Measurements from ENCODE around the gene HIVEP1.

HIVEP1 gene

GRCh38 chr6:12066297-12066696 is 54.2 kb downstream of the HIVEP1 start:
- Mint-ChIP-seq H3K9me3 (no peaks in the 10 kb centered on the region), H3K4me3 (no peak overlapping the region), H3K4me1 (peaks cover 13% of the 10 kb centered on the region), H3K27me3 (ENCODE audit: low read depth, poor library complexity) (no peaks in the 10 kb centered on the region), H3K27ac (no peak overlapping the region), H3K36me3 (ENCODE audit: low read depth) (no peaks in the 10 kb centered on the region)
- TF ChIP-seq, protein P1, sequence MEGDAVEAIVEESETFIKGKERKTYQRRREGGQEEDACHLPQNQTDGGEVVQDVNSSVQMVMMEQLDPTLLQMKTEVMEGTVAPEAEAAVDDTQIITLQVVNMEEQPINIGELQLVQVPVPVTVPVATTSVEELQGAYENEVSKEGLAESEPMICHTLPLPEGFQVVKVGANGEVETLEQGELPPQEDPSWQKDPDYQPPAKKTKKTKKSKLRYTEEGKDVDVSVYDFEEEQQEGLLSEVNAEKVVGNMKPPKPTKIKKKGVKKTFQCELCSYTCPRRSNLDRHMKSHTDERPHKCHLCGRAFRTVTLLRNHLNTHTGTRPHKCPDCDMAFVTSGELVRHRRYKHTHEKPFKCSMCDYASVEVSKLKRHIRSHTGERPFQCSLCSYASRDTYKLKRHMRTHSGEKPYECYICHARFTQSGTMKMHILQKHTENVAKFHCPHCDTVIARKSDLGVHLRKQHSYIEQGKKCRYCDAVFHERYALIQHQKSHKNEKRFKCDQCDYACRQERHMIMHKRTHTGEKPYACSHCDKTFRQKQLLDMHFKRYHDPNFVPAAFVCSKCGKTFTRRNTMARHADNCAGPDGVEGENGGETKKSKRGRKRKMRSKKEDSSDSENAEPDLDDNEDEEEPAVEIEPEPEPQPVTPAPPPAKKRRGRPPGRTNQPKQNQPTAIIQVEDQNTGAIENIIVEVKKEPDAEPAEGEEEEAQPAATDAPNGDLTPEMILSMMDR (IDR thresholded peaks at IDR 0.05) = no peak
- no peak for DNase-seq

GRCh38 chr6:12068899-12069557 is 56.9 kb downstream of the HIVEP1 start:
- Mint-ChIP-seq H3K36me3 (ENCODE audit: low read depth) (no peaks in the 10 kb centered on the region), H3K4me1 (peaks cover 13% of the 10 kb centered on the region), H3K9me3 (no peaks in the 10 kb centered on the region), H3K27me3 (ENCODE audit: low read depth, poor library complexity) (peaks cover 2% of the 10 kb centered on the region), H3K4me3 (no peak overlapping the region), H3K27ac (no peak overlapping the region)
- TF ChIP-seq, protein P1 (IDR thresholded peaks at IDR 0.05) = no peak
- no peak for DNase-seq

- peaks cover 12% of the 10 kb centered on the region for H3K4me1 Mint-ChIP-seq
- no peak for DNase-seq
- H3K9me3 Mint-ChIP-seq = no peaks in the 10 kb centered on the region
- no peaks in the 10 kb centered on the region for H3K36me3 Mint-ChIP-seq (ENCODE audit: low read depth)
- TF ChIP-seq, protein P1 (IDR thresholded peaks at IDR 0.05) = no peak
- peaks cover 2% of the 10 kb centered on the region for H3K27me3 Mint-ChIP-seq (ENCODE audit: low read depth, poor library complexity)
- H3K27ac Mint-ChIP-seq = no peak overlapping the region
- H3K4me3 Mint-ChIP-seq = no peak overlapping the region
Observed at GRCh38 chr6:12069891-12070529, 57.9 kb downstream of the HIVEP1 start.

- no peaks in the 10 kb centered on the region for H3K9me3 Mint-ChIP-seq
- peaks cover 13% of the 10 kb centered on the region for H3K4me1 Mint-ChIP-seq
- H3K27me3 Mint-ChIP-seq (ENCODE audit: low read depth, poor library complexity) = peaks cover 2% of the 10 kb centered on the region
- H3K4me3 Mint-ChIP-seq = no peak overlapping the region
- no peak for DNase-seq
- peaks cover under 1% of the 10 kb centered on the region for H3K36me3 Mint-ChIP-seq (ENCODE audit: low read depth)
- TF ChIP-seq, protein P1 (IDR thresholded peaks at IDR 0.05) = no peak
- H3K27ac Mint-ChIP-seq = peak overlapping the region; percentile 6
Observed at GRCh38 chr6:12071064-12071615, 59.0 kb downstream of the HIVEP1 start.

DNA sequence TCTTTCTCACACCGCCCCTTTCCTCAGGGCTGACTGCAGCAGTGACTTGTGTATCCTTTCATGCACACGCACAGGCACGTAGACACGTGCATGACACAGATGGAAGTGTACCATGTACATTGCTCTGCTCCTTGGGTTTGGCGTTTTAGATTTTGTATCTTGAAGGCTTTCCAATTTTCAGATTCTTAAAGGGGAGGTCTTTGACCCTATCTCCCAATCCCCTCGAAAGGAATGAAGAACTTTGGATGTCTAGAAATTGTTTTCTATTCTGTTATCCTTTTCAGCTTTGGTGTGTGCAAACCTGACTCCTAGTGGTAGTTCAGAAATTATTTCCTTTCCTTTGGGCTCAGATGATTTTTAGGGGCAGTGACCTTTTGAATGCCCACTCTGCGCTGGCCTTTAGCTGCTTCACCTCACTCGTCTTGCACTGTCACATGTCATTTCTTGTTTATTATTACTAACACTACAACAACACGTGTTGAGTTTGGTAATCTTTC is 63.0 kb downstream of the HIVEP1 start:
- no peak for DNase-seq
- H3K27ac Mint-ChIP-seq = peak overlapping the region; percentile 24
- TF ChIP-seq, protein P1 (IDR thresholded peaks at IDR 0.05) = peak; percentile 21
- no peak overlapping the region for H3K4me3 Mint-ChIP-seq
- H3K36me3 Mint-ChIP-seq (ENCODE audit: low read depth) = peaks cover 15% of the 10 kb centered on the region
- no peaks in the 10 kb centered on the region for H3K9me3 Mint-ChIP-seq
- H3K4me1 Mint-ChIP-seq = peaks cover 27% of the 10 kb centered on the region
- peaks cover 2% of the 10 kb centered on the region for H3K27me3 Mint-ChIP-seq (ENCODE audit: low read depth, poor library complexity)
